ENCODE measurements around the gene BMPR2. TPM values are rescaled to one million over a fixed set of nuclear protein-coding genes. Genes with fewer than 3 reads are reported as not detected.

BMPR2 gene
- total and polyA plus RNA-seq, 2 of the 8 experiments (the other 6 are each of a cell fraction or from before 2014, with no cell fraction given) = 5.5 to 19.8 TPM

GRCh38 chr2:202408546-202409140 lies 32.5 kb downstream of the BMPR2 start:
- WGBS, 2 experiments (ENCODE audit: extremely low coverage in 1 of 2, insufficient coverage in 1 of 2, insufficient read length in 1 of 2, insufficient replicate concordance in 2 of 2, low coverage in 1 of 2, low lambda C conversion rate in 2 of 2, missing lambda C conversion rate in 1 of 2) = 88% methylated on average over 6 of the region's 6 CpGs; no CpG with 5 or more reads in 1 of the 2 experiments
- no peak for FAIRE-seq
- Histone ChIP-seq H3K79me1 (ENCODE audit: low read depth, low read length) (no peaks in the 10 kb centered on the region), H2BK12ac (ENCODE audit: low read depth, low read length) (no peak overlapping the region), H3K18ac (ENCODE audit: extremely low read depth, low read length) (no peak overlapping the region), H3K23ac (ENCODE audit: insufficient read length) (no peak overlapping the region), H3K27ac (ENCODE audit: low read depth, low read length) (no peak overlapping the region), H3K56ac (replicated peaks; ENCODE audit: insufficient read length, low read depth, low read length) (no peak overlapping the region), H3K27me3 (replicated peaks in 1 of 4; ENCODE audit: control insufficient read depth in 3 of 4, extremely low read depth in 1 of 4, insufficient read depth in 3 of 4, low read length in 3 of 4) (no peaks in the 10 kb centered on the region), H3K14ac (ENCODE audit: insufficient read length) (no peak overlapping the region), H2AFZ (ENCODE audit: low read length) (no peak overlapping the region), H4K8ac (ENCODE audit: extremely low read depth, insufficient read depth, low read length) (no peak overlapping the region), H3K79me2 (ENCODE audit: control insufficient read depth in 1 of 2, insufficient read depth in 2 of 2, low read length in 2 of 2) (peaks cover 3 to 62% of the 10 kb centered on the region in 2 experiments; a peak in 3 of 4 replicates), H3K9ac (replicated peaks in 1 of 4; ENCODE audit: extremely low read depth in 1 of 4, low read depth in 3 of 4, low read length in 3 of 4) (no peak overlapping the region), H2AK5ac (ENCODE audit: low read depth, low read length) (no peak overlapping the region), H2BK15ac (ENCODE audit: low read length) (no peak overlapping the region), H3K4me1 (replicated peaks in 1 of 4; ENCODE audit: control insufficient read depth in 3 of 4, insufficient read depth in 4 of 4, low read length in 3 of 4) (no peaks in the 10 kb centered on the region), H4K91ac (replicated peaks; ENCODE audit: insufficient read length, low read length) (no peak overlapping the region), H3K9me3 (ENCODE audit: insufficient read depth in 2 of 2, low read depth in 1 of 2, low read length in 1 of 2) (no peaks in the 10 kb centered on the region), H3K4me2 (ENCODE audit: insufficient read depth in 1 of 2, low read depth in 2 of 2, low read length in 2 of 2) (no peak overlapping the region), H3K23me2 (ENCODE audit: low read depth, low read length) (no peaks in the 10 kb centered on the region), H3K4ac (replicated peaks; ENCODE audit: insufficient read length, low read depth, low read length) (no peak overlapping the region), H2BK120ac (replicated peaks; ENCODE audit: low read depth, low read length) (no peak overlapping the region), H4K5ac (ENCODE audit: insufficient read length, low read depth, low read length) (no peak overlapping the region), H4K20me1 (replicated peaks in 1 of 2; ENCODE audit: control insufficient read depth in 1 of 2, insufficient read depth in 2 of 2, low read length in 2 of 2) (peaks cover 0 to 2% of the 10 kb centered on the region in 2 experiments), H3K36me3 (ENCODE audit: control insufficient read depth in 2 of 4, insufficient read depth in 4 of 4, low read length in 3 of 4) (no peaks in the 10 kb centered on the region; a peak in 2 of 8 replicates), H2BK20ac (ENCODE audit: low read length) (no peak overlapping the region), H2BK5ac (ENCODE audit: low read depth, low read length) (no peak overlapping the region), H3K4me3 (ENCODE audit: extremely low read depth in 1 of 4, insufficient read depth in 2 of 4, low read depth in 3 of 4, low read length in 4 of 4) (no peak overlapping the region)
- no peak for DNase-seq (ENCODE audit: low read depth in 1 of 2, low spot score in 2 of 2)
- POLR2A ChIA-PET (ENCODE audit: partially characterized antibody) = no interaction called here
- CTCF ChIA-PET (ENCODE audit: partially characterized antibody) = interaction anchor here (1.0 kb wide), 1 partner anchor 11 kb away, joined by 3 read pairs; no protein-coding TSS in a partner anchor
- no peak for TF ChIP-seq EP300 (IDR thresholded peaks at IDR 0.05; ENCODE audit: borderline replicate concordance in 1 of 2, low read depth in 2 of 2, low read length in 2 of 2)
- no peak for TF ChIP-seq ASH2L (IDR thresholded peaks at IDR 0.05; ENCODE audit: low read length)
- no peak for TF ChIP-seq TAF7 (optimal IDR thresholded peaks at IDR 0.05; ENCODE audit: borderline replicate concordance, low read depth, low read length)
- no peak for TF ChIP-seq BACH1 (IDR thresholded peaks at IDR 0.05; ENCODE audit: low read length)
- TF ChIP-seq NANOG (IDR thresholded peaks at IDR 0.05; ENCODE audit: insufficient read depth, low read depth, low read length, poor library complexity, severe bottlenecking) = no peak
- no peak for TF ChIP-seq E2F6 (IDR thresholded peaks at IDR 0.05)
- no peak for TF ChIP-seq CEBPB (IDR thresholded peaks at IDR 0.05; ENCODE audit: low read depth, low read length)
- no peak for TF ChIP-seq SRF (IDR thresholded peaks at IDR 0.05; ENCODE audit: low read depth, low read length)
- no peak for TF ChIP-seq FOSL1 (IDR thresholded peaks at IDR 0.05; ENCODE audit: insufficient read depth, low read depth, low read length)
- no peak for TF ChIP-seq CHD1 (IDR thresholded peaks at IDR 0.05; ENCODE audit: low read depth, low read length)
- TF ChIP-seq RXRA (IDR thresholded peaks at IDR 0.05; ENCODE audit: insufficient read depth, low read depth, low read length) = no peak
- TF ChIP-seq JUN (IDR thresholded peaks at IDR 0.05; ENCODE audit: low read depth, low read length) = no peak
- TF ChIP-seq YY1 (IDR thresholded peaks at IDR 0.05; ENCODE audit: low read depth, low read length) = no peak
